PC-3 (cell line): ENCODE results near the gene PLA2G1B. TPM values are rescaled to one million over a fixed set of nuclear protein-coding genes. Genes with fewer than 3 reads are reported as not detected.
A peak's percentile ranks its signal among the peaks of the same experiment; 100 is the strongest.

Source experiments
- ATAC-seq: fragments of 200-7000 bp; cut with Tn5 transposase; 2 replicates; pipeline ENCODE4 v1.9.1; 2020; ENCODE audit warnings: mild to moderate bottlenecking, moderate library complexity
- BruUV-seq: library from RNA; stranded (reverse); fragments of 400-500 nt; replicated peaks from 2 replicates; lab custom pipeline; 2021; lab: Mats Ljungman, UMichigan
- CTCF ChIA-PET: fragments of 300-600 bp; sonication (Branson Sonifier 250); formaldehyde crosslinking; loops from one replicate; lab custom pipeline; 2022; ENCODE audit warnings: antibody characterized with exemption; lab: Charles Lee
- POLR2A ChIA-PET: fragments of 300-600 bp; sonication (Branson Sonifier 250); formaldehyde crosslinking; loops from one replicate; lab custom pipeline; 2022; ENCODE audit warnings: antibody characterized with exemption; ENCODE audit not compliant: unreplicated experiment; lab: Charles Lee
- DNase-seq: peaks from one replicate; pipeline ENCODE4 v3.0.0-alpha.2; 2015
- H2AFZ ChIP-seq: fragments of 300-600 bp; sonication (generic); 2 replicates; pipeline ENCODE4 v1.6.0; 2016; ENCODE audit warnings: antibody characterized with exemption, low read length
- H3F3A ChIP-seq: fragments of 300-600 bp; sonication (generic); one replicate; pipeline ENCODE4 v1.6.0; 2017; ENCODE audit warnings: antibody characterized with exemption, low read length, control low read depth, mild to moderate bottlenecking; ENCODE audit not compliant: unreplicated experiment
- H3K27ac ChIP-seq: fragments of 300-600 bp; sonication (generic); 2 replicates; pipeline ENCODE4 v1.5.1; 2016; ENCODE audit warnings: mild to moderate bottlenecking, low read length
- H3K27me3 ChIP-seq: fragments of 300-600 bp; sonication (generic); 2 replicates; pipeline ENCODE4 v1.6.1; 2016; ENCODE audit warnings: low read length, mixed read lengths
- H3K36me3 ChIP-seq: fragments of 300-600 bp; sonication (generic); 2 replicates; pipeline ENCODE4 v1.6.1; 2016; ENCODE audit warnings: low read depth, mixed run types, low read length, mixed read lengths
- H3K4me1 ChIP-seq: fragments of 300-600 bp; sonication (generic); 2 replicates; pipeline ENCODE4 v1.5.1; 2016; ENCODE audit warnings: low read length; ENCODE audit not compliant: insufficient read depth
- H3K4me2 ChIP-seq: fragments of 300-600 bp; sonication (generic); 2 replicates; pipeline ENCODE4 v1.6.0; 2016; ENCODE audit warnings: low read length
- H3K4me3 ChIP-seq: fragments of 300-600 bp; sonication (generic); 2 replicates; pipeline ENCODE4 v1.5.1; 2016; ENCODE audit warnings: mild to moderate bottlenecking, low read length, mixed read lengths
- H3K79me2 ChIP-seq: fragments of 300-600 bp; sonication (generic); 2 replicates; pipeline ENCODE4 v1.6.1; 2017; ENCODE audit warnings: low read length, mixed read lengths
- H3K9ac ChIP-seq: fragments of 300-600 bp; sonication (generic); 2 replicates; pipeline ENCODE4 v1.6.0; 2016; ENCODE audit warnings: mild to moderate bottlenecking, low read length
- H3K9me2 ChIP-seq: fragments of 300-600 bp; sonication (generic); replicated peaks from 2 replicates; pipeline ENCODE4 v1.6.1; 2016; ENCODE audit warnings: mixed run types, low read length, mixed read lengths
- H3K9me3 ChIP-seq: fragments of 300-600 bp; sonication (generic); 2 replicates; pipeline ENCODE4 v1.6.1; 2016; ENCODE audit warnings: low read length, mixed read lengths
- H4K20me1 ChIP-seq: fragments of 300-600 bp; sonication (generic); 2 replicates; pipeline ENCODE4 v1.6.1; 2016; ENCODE audit warnings: low read length, mixed read lengths
- EZH2 ChIP-seq: fragments of 300-600 bp; sonication (generic); IDR thresholded peaks from one replicate; pipeline ENCODE4 v1.6.1; 2017; ENCODE audit warnings: antibody characterized with exemption, mild to moderate bottlenecking, low read length; ENCODE audit not compliant: unreplicated experiment
- EZH2phosphoT487 ChIP-seq: fragments of 300-600 bp; sonication (generic); IDR thresholded peaks from 2 replicates; pipeline ENCODE4 v1.6.1; 2018; ENCODE audit warnings: mild to moderate bottlenecking, antibody characterized with exemption, low read length, borderline replicate concordance
- intact Hi-C: fragments of 100-400 bp; cut with micrococcal nuclease; formaldehyde crosslinking; loops from 2 replicates; pipeline ENCODE4 v1.9.0; 2023
- total RNA-seq: library from RNA; depleted of rRNA; stranded (reverse); fragments of >200 nt; gene quantifications from 2 replicates; pipeline ENCODE4 v1.2.3, GENCODE V29; 2014
- TF ChIP-seq, protein P1 (sequence below): fragments of 300-600 bp; sonication (generic); conservative IDR thresholded peaks from 2 replicates; pipeline ENCODE4 v1.5.1; 2017; ENCODE audit warnings: antibody characterized with exemption, low read depth, mild to moderate bottlenecking, low read length

The PLA2G1B gene
- total RNA-seq, 1 experiment from 2014 or later: not detected

DNA sequence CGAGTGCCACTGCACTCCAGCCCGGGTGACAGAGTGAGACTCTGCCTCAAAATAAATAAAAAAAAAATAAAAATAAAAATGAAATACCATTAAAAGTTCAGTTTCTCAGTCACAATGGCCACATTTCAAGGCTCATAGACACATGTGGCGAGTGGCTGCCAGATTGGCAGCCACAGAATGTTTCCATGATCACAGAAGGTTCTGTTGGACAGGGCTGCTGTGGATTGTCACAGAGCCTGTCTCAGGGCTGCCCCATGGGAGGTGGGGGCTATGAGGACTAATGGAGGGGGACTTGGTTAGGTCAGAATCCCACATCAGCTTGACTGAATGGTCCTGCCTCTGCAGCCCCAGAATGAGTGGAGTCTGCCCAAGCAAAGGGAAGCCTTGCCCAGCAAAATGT is 3.8 kb upstream of the PLA2G1B start:
- intact Hi-C loops: no loop called here
- DNase-seq (no peak), ATAC-seq (no peak)
- no peaks in the 10 kb centered on the region for H4K20me1 ChIP-seq
- H2AFZ ChIP-seq: no peak overlapping the region
- ChIA-PET POLR2A (no interaction called here), CTCF (no interaction called here)
- BruUV-seq: no TSS peak
- H3K4me2 ChIP-seq: no peak overlapping the region
- no peak overlapping the region for H3K4me3 ChIP-seq
- no peaks in the 10 kb centered on the region for H3K9me3 ChIP-seq
- no peaks in the 10 kb centered on the region for H3K36me3 ChIP-seq
- H3K27me3 ChIP-seq: no peaks in the 10 kb centered on the region
- H3K79me2 ChIP-seq: no peaks in the 10 kb centered on the region
- no peaks in the 10 kb centered on the region for H3K4me1 ChIP-seq
- H3K27ac ChIP-seq: no peak overlapping the region
- H3F3A ChIP-seq: no peaks in the 10 kb centered on the region
- H3K9me2 ChIP-seq: no peaks in the 10 kb centered on the region
- no peak overlapping the region for H3K9ac ChIP-seq
- no peak for TF ChIP-seq EZH2phosphoT487
- TF ChIP-seq, protein P1, sequence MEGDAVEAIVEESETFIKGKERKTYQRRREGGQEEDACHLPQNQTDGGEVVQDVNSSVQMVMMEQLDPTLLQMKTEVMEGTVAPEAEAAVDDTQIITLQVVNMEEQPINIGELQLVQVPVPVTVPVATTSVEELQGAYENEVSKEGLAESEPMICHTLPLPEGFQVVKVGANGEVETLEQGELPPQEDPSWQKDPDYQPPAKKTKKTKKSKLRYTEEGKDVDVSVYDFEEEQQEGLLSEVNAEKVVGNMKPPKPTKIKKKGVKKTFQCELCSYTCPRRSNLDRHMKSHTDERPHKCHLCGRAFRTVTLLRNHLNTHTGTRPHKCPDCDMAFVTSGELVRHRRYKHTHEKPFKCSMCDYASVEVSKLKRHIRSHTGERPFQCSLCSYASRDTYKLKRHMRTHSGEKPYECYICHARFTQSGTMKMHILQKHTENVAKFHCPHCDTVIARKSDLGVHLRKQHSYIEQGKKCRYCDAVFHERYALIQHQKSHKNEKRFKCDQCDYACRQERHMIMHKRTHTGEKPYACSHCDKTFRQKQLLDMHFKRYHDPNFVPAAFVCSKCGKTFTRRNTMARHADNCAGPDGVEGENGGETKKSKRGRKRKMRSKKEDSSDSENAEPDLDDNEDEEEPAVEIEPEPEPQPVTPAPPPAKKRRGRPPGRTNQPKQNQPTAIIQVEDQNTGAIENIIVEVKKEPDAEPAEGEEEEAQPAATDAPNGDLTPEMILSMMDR: no peak
- TF ChIP-seq EZH2: no peak

DNA sequence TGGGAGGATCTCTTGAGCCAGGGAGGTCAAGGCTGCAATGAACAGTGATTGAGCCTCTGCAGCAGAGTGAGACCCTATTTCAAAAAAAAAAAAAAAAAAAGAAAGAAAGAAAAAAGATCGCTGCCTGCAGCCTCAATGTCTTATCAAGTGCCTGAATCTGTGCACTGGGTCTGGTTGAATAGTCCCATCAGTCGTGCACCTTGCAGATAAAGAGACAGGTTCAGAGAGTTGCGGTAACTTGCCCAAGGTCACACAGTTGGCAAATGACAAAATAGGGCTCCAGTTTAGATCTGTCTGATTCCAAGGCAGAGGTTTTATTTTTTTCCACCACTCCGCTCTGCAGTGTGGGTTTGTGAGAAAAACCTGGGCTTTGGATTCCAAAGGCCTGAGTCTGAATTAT is 649 bp upstream of the PLA2G1B start:
- ChIA-PET POLR2A (no interaction called here), CTCF (no interaction called here)
- Histone ChIP-seq H2AFZ (no peak overlapping the region), H3K4me2 (no peak overlapping the region), H3K4me3 (no peak overlapping the region), H3K9me2 (no peaks in the 10 kb centered on the region), H3K27me3 (no peaks in the 10 kb centered on the region), H4K20me1 (no peaks in the 10 kb centered on the region), H3K36me3 (no peaks in the 10 kb centered on the region), H3K9me3 (no peaks in the 10 kb centered on the region), H3K27ac (no peak overlapping the region), H3K4me1 (no peaks in the 10 kb centered on the region), H3F3A (no peaks in the 10 kb centered on the region), H3K9ac (no peak overlapping the region), H3K79me2 (no peaks in the 10 kb centered on the region)
- TF ChIP-seq EZH2phosphoT487 (no peak), EZH2 (no peak)
- TF ChIP-seq, protein P1: no peak
- ATAC-seq (no peak), DNase-seq (no peak)
- intact Hi-C loops: no loop called here
- BruUV-seq: no TSS peak

DNA sequence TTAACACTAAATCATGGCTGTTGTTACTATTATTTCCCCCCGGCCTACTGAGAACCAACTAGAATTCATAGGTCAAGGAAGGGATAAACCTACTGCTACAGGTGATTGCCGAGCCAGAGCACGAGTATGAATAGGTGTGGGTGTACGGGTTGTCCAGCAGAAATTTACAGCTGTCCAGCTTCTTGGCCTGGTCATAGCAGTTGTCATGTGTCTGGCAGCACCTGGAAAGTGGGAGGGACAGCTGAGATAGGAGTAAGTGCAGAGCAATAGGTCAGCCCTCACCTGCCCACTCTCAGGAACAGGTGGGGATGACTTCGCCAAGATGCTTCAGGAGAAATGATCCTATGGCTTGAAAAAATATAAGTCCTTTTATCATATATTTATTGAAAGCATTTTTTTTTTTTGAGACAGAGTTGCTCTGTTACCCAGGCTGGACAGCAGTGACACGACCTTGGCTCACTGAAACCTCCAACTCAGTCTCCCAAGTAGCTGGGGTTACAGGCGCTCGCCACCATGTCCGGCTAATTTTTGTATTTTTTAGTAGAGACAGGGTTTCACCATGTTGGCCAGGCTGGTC is 2.6 kb downstream of the PLA2G1B start:
- H3K4me2 ChIP-seq: peak overlapping the region; percentile 91
- H3K9me3 ChIP-seq: no peaks in the 10 kb centered on the region
- intact Hi-C loops: loop anchor here (1.0 kb wide), 1 partner anchor 105 kb away; no protein-coding TSS in a partner anchor
- BruUV-seq: no TSS peak
- peak overlapping the region; percentile 72; the same call in 1 of the 2 replicates for H3K4me3 ChIP-seq
- no peaks in the 10 kb centered on the region for H3K79me2 ChIP-seq
- ChIA-PET CTCF (no interaction called here), POLR2A (interaction anchor here (0.6 kb wide), 1 partner anchor 32 kb away, joined by 4 read pairs; the partner anchor contains the start of gene RNU4-1)
- H4K20me1 ChIP-seq: no peaks in the 10 kb centered on the region
- no peak overlapping the region for H3K27ac ChIP-seq
- ATAC-seq (no peak), DNase-seq (no peak)
- TF ChIP-seq EZH2 (no peak), EZH2phosphoT487 (no peak)
- TF ChIP-seq, protein P1: no peak
- H3K27me3 ChIP-seq: no peaks in the 10 kb centered on the region
- no peak overlapping the region for H3K9ac ChIP-seq
- H3K9me2 ChIP-seq: no peaks in the 10 kb centered on the region
- H3K36me3 ChIP-seq: no peaks in the 10 kb centered on the region
- H2AFZ ChIP-seq: peak overlapping the region; percentile 98
- no peaks in the 10 kb centered on the region for H3F3A ChIP-seq
- H3K4me1 ChIP-seq: no peaks in the 10 kb centered on the region
